H1 (cell line): ENCODE measurements around the gene KIAA1143. TPM values are rescaled to one million over a fixed set of nuclear protein-coding genes. Genes with fewer than 3 reads are reported as not detected.

Experiments
- BACH1 ChIP-seq: IDR thresholded peaks from 2 replicates; pipeline ENCODE4 v1.6.1; 2012; ENCODE audit warnings: low read length, improper control_type of control experiment
- BCL11A ChIP-seq, 2 experiments: IDR thresholded peaks; one replicate each; pipeline ENCODE4 v1.6.1; 2011; ENCODE audit warnings: low read depth in 2 of 2, low read length in 2 of 2, mild to moderate bottlenecking in 2 of 2
- CTBP2 ChIP-seq: IDR thresholded peaks from 2 replicates; pipeline ENCODE4 v1.7.0; 2011; ENCODE audit warnings: borderline replicate concordance, mild to moderate bottlenecking, moderate library complexity, mixed read lengths, low read length; ENCODE audit not compliant: insufficient read depth, insufficient read length
- KDM5A ChIP-seq: fragments of 200-600 bp; IDR thresholded peaks from 2 replicates; pipeline ENCODE4 v1.7.1; 2012; ENCODE audit warnings: mild to moderate bottlenecking, low read length, inconsistent platforms, mixed read lengths
- NANOG ChIP-seq: IDR thresholded peaks from 2 replicates; pipeline ENCODE4 v1.6.1; 2011; ENCODE audit warnings: low read length, low read depth, mild to moderate bottlenecking, inconsistent platforms; ENCODE audit not compliant: insufficient read depth, poor library complexity, severe bottlenecking
- POLR2AphosphoS5 ChIP-seq: IDR thresholded peaks from 2 replicates; pipeline ENCODE4 v1.6.1; 2011; ENCODE audit warnings: low read depth, low read length
- RBBP5 ChIP-seq: IDR thresholded peaks from 2 replicates; pipeline ENCODE4 v1.7.1; 2012; ENCODE audit warnings: low read depth, mild to moderate bottlenecking, inconsistent platforms, low read length, moderate library complexity, borderline replicate concordance
- RFX5 ChIP-seq: IDR thresholded peaks from 2 replicates; pipeline ENCODE4 v1.6.1; 2011; ENCODE audit warnings: low read depth, low read length, improper control_type of control experiment, borderline replicate concordance
- TAF1 ChIP-seq: IDR thresholded peaks from 2 replicates; pipeline ENCODE4 v1.6.1; 2011; ENCODE audit warnings: mild to moderate bottlenecking, low read depth, low read length
- polyA plus RNA-seq, 7 experiments: library from polyadenylated mRNA; depleted of rRNA in 3 of 7; stranded (reverse) in 5 of 7; unstranded in 2 of 7; fragments of >200 nt in 5 of 7; fragments of 200-250 nt in 2 of 7; gene quantifications; 1 replicate in 5 of 7; 2 replicates in 1 of 7; 4 replicates in 1 of 7; pipeline versions ENCODE4 v1.2.1 to v1.2.3, GENCODE V29; 2011 to 2013; ENCODE audit warnings: missing spikeins in 2 of 7, mixed read lengths in 2 of 7
- total RNA-seq: library from RNA; stranded (reverse); fragmentation: NEBNext Ultra II Directional; extraction: Animal tissue kit (Norgen Biotek cat#: 25700); gene quantifications from 2 replicates; pipeline ENCODE4 v1.2.1, GENCODE V29; 2021
- TF ChIP-seq, protein P1 (sequence below): fragments of 300-600 bp; sonication (generic); IDR thresholded peaks from 2 replicates; pipeline ENCODE4 v1.7.1; 2012; ENCODE audit warnings: low read length, moderate library complexity, mild to moderate bottlenecking, inconsistent platforms; ENCODE audit not compliant: insufficient replicate concordance

The KIAA1143 gene
- total and polyA plus RNA-seq, 2 of the 8 experiments (the other 6 are each of a cell fraction or from before 2014, with no cell fraction given): 16.2 to 67.2 TPM

DNA sequence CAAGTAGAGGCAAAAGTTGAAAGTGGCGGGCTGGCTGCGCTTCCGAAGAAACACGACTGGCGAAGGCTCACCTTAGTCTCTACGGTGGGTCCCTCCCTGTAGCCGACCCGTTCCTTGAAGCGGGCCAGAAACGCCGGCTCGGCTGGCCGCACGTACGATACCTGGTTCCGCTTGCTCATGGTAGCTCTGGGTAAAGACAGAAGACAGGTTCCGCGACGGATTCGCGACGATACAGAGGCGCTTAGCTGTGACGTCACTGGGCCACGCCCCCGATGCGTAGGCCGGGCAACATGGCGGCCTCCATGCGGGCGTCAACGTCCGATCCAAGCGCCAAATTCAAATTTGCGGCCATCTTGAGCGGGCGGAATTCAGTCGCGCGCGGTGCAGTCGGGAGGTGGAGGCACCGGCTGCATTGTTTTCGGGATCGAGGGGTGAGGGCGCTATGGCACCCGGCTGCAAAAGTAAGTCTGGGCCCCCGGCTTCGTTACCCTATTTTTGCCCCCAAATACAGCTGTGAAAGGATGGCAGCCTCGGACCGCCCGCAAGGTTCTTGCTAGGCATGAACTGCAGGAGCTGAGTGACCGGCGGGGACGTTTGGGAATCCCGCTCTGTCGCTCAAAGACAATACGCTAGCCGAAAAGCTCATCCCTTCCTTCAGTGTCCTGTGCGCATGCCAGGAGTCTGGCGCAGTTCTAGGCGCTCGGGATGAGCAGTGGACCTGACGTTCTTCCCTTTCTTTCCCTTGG lies at the start of gene KIAA1143, which contains the start of gene KIF15 (continued):
- TF ChIP-seq, protein P1, sequence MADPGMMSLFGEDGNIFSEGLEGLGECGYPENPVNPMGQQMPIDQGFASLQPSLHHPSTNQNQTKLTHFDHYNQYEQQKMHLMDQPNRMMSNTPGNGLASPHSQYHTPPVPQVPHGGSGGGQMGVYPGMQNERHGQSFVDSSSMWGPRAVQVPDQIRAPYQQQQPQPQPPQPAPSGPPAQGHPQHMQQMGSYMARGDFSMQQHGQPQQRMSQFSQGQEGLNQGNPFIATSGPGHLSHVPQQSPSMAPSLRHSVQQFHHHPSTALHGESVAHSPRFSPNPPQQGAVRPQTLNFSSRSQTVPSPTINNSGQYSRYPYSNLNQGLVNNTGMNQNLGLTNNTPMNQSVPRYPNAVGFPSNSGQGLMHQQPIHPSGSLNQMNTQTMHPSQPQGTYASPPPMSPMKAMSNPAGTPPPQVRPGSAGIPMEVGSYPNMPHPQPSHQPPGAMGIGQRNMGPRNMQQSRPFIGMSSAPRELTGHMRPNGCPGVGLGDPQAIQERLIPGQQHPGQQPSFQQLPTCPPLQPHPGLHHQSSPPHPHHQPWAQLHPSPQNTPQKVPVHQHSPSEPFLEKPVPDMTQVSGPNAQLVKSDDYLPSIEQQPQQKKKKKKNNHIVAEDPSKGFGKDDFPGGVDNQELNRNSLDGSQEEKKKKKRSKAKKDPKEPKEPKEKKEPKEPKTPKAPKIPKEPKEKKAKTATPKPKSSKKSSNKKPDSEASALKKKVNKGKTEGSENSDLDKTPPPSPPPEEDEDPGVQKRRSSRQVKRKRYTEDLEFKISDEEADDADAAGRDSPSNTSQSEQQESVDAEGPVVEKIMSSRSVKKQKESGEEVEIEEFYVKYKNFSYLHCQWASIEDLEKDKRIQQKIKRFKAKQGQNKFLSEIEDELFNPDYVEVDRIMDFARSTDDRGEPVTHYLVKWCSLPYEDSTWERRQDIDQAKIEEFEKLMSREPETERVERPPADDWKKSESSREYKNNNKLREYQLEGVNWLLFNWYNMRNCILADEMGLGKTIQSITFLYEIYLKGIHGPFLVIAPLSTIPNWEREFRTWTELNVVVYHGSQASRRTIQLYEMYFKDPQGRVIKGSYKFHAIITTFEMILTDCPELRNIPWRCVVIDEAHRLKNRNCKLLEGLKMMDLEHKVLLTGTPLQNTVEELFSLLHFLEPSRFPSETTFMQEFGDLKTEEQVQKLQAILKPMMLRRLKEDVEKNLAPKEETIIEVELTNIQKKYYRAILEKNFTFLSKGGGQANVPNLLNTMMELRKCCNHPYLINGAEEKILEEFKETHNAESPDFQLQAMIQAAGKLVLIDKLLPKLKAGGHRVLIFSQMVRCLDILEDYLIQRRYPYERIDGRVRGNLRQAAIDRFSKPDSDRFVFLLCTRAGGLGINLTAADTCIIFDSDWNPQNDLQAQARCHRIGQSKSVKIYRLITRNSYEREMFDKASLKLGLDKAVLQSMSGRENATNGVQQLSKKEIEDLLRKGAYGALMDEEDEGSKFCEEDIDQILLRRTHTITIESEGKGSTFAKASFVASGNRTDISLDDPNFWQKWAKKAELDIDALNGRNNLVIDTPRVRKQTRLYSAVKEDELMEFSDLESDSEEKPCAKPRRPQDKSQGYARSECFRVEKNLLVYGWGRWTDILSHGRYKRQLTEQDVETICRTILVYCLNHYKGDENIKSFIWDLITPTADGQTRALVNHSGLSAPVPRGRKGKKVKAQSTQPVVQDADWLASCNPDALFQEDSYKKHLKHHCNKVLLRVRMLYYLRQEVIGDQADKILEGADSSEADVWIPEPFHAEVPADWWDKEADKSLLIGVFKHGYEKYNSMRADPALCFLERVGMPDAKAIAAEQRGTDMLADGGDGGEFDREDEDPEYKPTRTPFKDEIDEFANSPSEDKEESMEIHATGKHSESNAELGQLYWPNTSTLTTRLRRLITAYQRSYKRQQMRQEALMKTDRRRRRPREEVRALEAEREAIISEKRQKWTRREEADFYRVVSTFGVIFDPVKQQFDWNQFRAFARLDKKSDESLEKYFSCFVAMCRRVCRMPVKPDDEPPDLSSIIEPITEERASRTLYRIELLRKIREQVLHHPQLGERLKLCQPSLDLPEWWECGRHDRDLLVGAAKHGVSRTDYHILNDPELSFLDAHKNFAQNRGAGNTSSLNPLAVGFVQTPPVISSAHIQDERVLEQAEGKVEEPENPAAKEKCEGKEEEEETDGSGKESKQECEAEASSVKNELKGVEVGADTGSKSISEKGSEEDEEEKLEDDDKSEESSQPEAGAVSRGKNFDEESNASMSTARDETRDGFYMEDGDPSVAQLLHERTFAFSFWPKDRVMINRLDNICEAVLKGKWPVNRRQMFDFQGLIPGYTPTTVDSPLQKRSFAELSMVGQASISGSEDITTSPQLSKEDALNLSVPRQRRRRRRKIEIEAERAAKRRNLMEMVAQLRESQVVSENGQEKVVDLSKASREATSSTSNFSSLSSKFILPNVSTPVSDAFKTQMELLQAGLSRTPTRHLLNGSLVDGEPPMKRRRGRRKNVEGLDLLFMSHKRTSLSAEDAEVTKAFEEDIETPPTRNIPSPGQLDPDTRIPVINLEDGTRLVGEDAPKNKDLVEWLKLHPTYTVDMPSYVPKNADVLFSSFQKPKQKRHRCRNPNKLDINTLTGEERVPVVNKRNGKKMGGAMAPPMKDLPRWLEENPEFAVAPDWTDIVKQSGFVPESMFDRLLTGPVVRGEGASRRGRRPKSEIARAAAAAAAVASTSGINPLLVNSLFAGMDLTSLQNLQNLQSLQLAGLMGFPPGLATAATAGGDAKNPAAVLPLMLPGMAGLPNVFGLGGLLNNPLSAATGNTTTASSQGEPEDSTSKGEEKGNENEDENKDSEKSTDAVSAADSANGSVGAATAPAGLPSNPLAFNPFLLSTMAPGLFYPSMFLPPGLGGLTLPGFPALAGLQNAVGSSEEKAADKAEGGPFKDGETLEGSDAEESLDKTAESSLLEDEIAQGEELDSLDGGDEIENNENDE: no peak
- TF ChIP-seq RBBP5 (peak; percentile 98), CTBP2 (no peak), TAF1 (peak; percentile 93), RFX5 (no peak), BCL11A (IDR thresholded peaks at IDR 0.05; ENCODE audit: low read depth in 2 of 2, low read length in 2 of 2) (no peak), NANOG (no peak), BACH1 (peak; percentile 26), POLR2AphosphoS5 (peak; percentile 83), KDM5A (peak; percentile 62)
